Osteoblast (primary cell): Measurements from ENCODE around the gene HDAC1. TPM values are rescaled to one million over a fixed set of nuclear protein-coding genes. Genes with fewer than 3 reads are reported as not detected.

Source experiments
- DNase-seq: peaks from one replicate; pipeline ENCODE4 v3.0.0; 2011; ENCODE audit warnings: low spot score, mixed read lengths; ENCODE audit not compliant: insufficient read length; ENCODE audit errors: missing footprints
- H2AFZ ChIP-seq: 2 replicates; pipeline ENCODE4 v1.6.0; 2011; ENCODE audit warnings: mild to moderate bottlenecking, low read length
- H3K27ac ChIP-seq: 2 replicates; pipeline ENCODE4 v1.5.1; 2011; ENCODE audit warnings: mild to moderate bottlenecking, low read depth, low read length, moderate library complexity
- H3K27me3 ChIP-seq: 2 replicates; pipeline ENCODE4 v1.6.0; 2012; ENCODE audit warnings: mild to moderate bottlenecking, control low read depth, inconsistent platforms, low read length, moderate library complexity; ENCODE audit not compliant: insufficient read depth
- H3K36me3 ChIP-seq: 2 replicates; pipeline ENCODE4 v1.5.1; 2011; ENCODE audit warnings: mild to moderate bottlenecking, low read length, control low read depth, moderate library complexity; ENCODE audit not compliant: insufficient read depth
- H3K4me1 ChIP-seq: 2 replicates; pipeline ENCODE4 v1.5.1; 2011; ENCODE audit warnings: mild to moderate bottlenecking, low read length, control low read depth, moderate library complexity; ENCODE audit not compliant: insufficient read depth
- H3K4me2 ChIP-seq: 2 replicates; pipeline ENCODE4 v1.6.0; 2011; ENCODE audit warnings: mild to moderate bottlenecking, low read length; ENCODE audit not compliant: insufficient read depth
- H3K4me3 ChIP-seq: fragments of 200-600 bp; sonication (generic); 3 replicates; pipeline ENCODE4 v1.5.1; 2012; ENCODE audit warnings: mild to moderate bottlenecking, low read length, inconsistent platforms; ENCODE audit not compliant: insufficient read depth
- H3K79me2 ChIP-seq: 2 replicates; pipeline ENCODE4 v1.6.0; 2012; ENCODE audit warnings: mild to moderate bottlenecking, low read length, control low read depth, inconsistent platforms; ENCODE audit not compliant: insufficient read depth
- H3K9me3 ChIP-seq: 2 replicates; pipeline ENCODE4 v1.5.1; 2011; ENCODE audit warnings: low read depth, low read length, control low read depth
- H4K20me1 ChIP-seq: 2 replicates; pipeline ENCODE4 v1.6.0; 2012; ENCODE audit warnings: mild to moderate bottlenecking, low read length, control low read depth; ENCODE audit not compliant: insufficient read depth
- CTCF ChIP-seq: IDR thresholded peaks from 2 replicates; pipeline ENCODE4 v1.5.1; 2011; ENCODE audit warnings: mild to moderate bottlenecking, low read depth, low read length, moderate library complexity; ENCODE audit errors: extremely low read depth
- total RNA-seq: library from RNA; depleted of rRNA; stranded (reverse); fragments of >200 nt; gene quantifications from 2 replicates; pipeline ENCODE4 v1.2.3, GENCODE V29; 2012

Gene HDAC1
- total RNA-seq, 1 donor = 44.5 TPM

- Histone ChIP-seq H3K4me2 (peak within 1 kb of the TSS; percentile 80), H3K27ac (peak within 1 kb of the TSS; percentile 17), H4K20me1 (peaks cover 8% of the 10 kb centered on the region), H3K9me3 (no peaks in the 10 kb centered on the region), H3K4me3 (peak within 1 kb of the TSS; percentile 71), H3K27me3 (no peaks in the 10 kb centered on the region), H3K79me2 (no peaks in the 10 kb centered on the region), H3K36me3 (peaks cover 39% of the 10 kb centered on the region), H2AFZ (no peak within 1 kb of the TSS), H3K4me1 (peaks cover 8% of the 10 kb centered on the region)
- DNase-seq = peak; percentile 75
- no peak for TF ChIP-seq CTCF
Measured at GRCh38 chr1:32362474-32363313, 70.8 kb downstream of the HDAC1 start, which contains the start of the genes FAM229A and TSSK3. TSS of gene FAM229A (minus strand) at chr1:32362485. CDS start at chr1:32362091, 394 bp downstream. TSS of gene TSSK3 (plus strand) at chr1:32362539. CDS start at chr1:32362702, 163 bp downstream.

- H3K9me3 ChIP-seq = no peaks in the 10 kb centered on the region
- no peaks in the 10 kb centered on the region for H3K27me3 ChIP-seq
- peaks cover 48% of the 10 kb centered on the region for H3K36me3 ChIP-seq
- no peak for TF ChIP-seq CTCF
- peaks cover 8% of the 10 kb centered on the region for H3K4me1 ChIP-seq
- peak; percentile 83 for DNase-seq
- peaks cover 8% of the 10 kb centered on the region for H4K20me1 ChIP-seq
- no peak overlapping the region for H3K4me3 ChIP-seq
- H3K27ac ChIP-seq = no peak overlapping the region
- no peak overlapping the region for H3K4me2 ChIP-seq
- H3K79me2 ChIP-seq = no peaks in the 10 kb centered on the region
- no peak overlapping the region for H2AFZ ChIP-seq
Measured at GRCh38 chr1:32363713-32364112, 71.8 kb downstream of the HDAC1 start.

GRCh38 chr1:32364836-32365235 is 73.0 kb downstream of the HDAC1 start:
- H2AFZ ChIP-seq = no peak overlapping the region
- H3K4me3 ChIP-seq = no peak overlapping the region
- peak; percentile 66 for DNase-seq
- H3K4me2 ChIP-seq = no peak overlapping the region
- no peak for TF ChIP-seq CTCF
- no peaks in the 10 kb centered on the region for H3K27me3 ChIP-seq
- H3K79me2 ChIP-seq = no peaks in the 10 kb centered on the region
- peaks cover 8% of the 10 kb centered on the region for H3K4me1 ChIP-seq
- H3K27ac ChIP-seq = no peak overlapping the region
- peaks cover 8% of the 10 kb centered on the region for H4K20me1 ChIP-seq
- peaks cover 54% of the 10 kb centered on the region for H3K36me3 ChIP-seq
- no peaks in the 10 kb centered on the region for H3K9me3 ChIP-seq

GRCh38 chr1:32365445-32365844 is 73.6 kb downstream of the HDAC1 start:
- no peak overlapping the region for H2AFZ ChIP-seq
- no peaks in the 10 kb centered on the region for H3K9me3 ChIP-seq
- no peaks in the 10 kb centered on the region for H3K79me2 ChIP-seq
- H3K4me2 ChIP-seq = no peak overlapping the region
- peak; percentile 35 for DNase-seq
- H3K27ac ChIP-seq = no peak overlapping the region
- H4K20me1 ChIP-seq = peaks cover 8% of the 10 kb centered on the region
- peaks cover 8% of the 10 kb centered on the region for H3K4me1 ChIP-seq
- TF ChIP-seq CTCF = no peak
- H3K27me3 ChIP-seq = no peaks in the 10 kb centered on the region
- H3K4me3 ChIP-seq = no peak overlapping the region
- H3K36me3 ChIP-seq = peaks cover 54% of the 10 kb centered on the region
